HG03558 (cell line): ENCODE results near the gene SMU1.
"Not testable (repeated sequence)": the region's sequence is repeated elsewhere in the genome, so short reads cannot be mapped to it uniquely, and the experiment has no call there.

Experiments used
- ATAC-seq: cut with Tn5 transposase; IDR thresholded peaks from one replicate; pipeline ENCODE4 v1.9.1; 2021; ENCODE audit warnings: moderate number of reproducible peaks; ENCODE audit not compliant: unreplicated experiment; ENCODE audit errors: extremely low read depth

Gene SMU1

GRCh38 chr9:33022303-33022702 lies 54.2 kb downstream of the SMU1 start:
- ATAC-seq = no peak

DNA sequence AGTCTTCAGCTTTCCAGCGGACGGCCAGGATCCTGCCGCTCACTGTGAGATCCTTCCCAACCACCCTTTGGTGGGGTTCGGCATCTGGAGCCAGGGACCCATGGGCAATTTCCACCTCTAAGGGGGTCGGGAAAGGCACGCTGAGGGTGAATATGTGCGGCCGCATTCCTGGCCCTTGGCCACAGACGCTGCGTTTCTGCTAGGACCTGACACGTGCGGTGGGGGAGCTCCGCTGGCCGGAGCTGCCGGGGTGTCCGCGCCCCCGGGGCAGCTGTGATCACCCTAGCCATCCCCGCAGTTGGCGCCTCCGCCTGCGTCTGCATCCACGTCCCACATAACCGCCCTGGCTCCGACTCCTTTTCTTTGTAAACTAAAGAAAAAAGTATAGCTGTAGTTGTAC lies 56.7 kb downstream of the SMU1 start:
- ATAC-seq = no peak

GRCh38 chr9:33017283-33018041 lies 59.0 kb downstream of the SMU1 start:
- ATAC-seq = no peak

GRCh38 chr9:33014665-33015014 lies 61.8 kb downstream of the SMU1 start:
- no peak for ATAC-seq

DNA sequence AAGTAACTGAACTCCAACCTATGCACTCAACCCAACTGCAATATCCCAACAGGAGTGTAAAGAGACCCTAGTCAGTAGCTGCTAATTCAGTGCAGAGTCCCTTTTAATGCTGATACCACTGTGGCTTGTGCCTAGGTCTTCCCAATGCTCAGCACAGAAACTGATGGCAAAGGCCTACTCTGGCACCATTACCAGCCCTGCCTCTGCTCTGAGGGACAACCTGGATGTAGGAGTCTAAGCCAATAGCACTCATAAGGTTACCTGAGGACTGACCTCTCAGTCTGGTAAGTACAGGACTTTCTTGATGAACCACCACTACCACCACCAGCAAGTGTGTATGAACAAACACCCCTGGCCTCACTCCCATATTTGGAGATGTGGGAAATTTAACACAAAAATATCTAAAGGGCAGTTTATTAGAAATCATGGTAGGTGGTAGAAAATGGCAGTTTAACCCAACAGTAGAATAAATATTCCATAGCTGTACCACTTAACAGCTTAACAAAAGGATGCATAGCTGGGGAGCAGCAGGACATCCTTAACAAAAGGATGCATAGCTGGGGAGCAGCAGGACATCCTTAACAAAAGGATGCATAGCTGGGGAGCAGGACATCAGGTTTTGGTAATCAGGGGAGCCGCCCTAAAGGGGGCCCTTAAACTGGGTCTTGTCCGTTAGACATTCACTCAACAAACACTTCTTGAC lies 62.4 kb downstream of the SMU1 start:
- no peak for ATAC-seq

GRCh38 chr9:33012328-33013069 lies 64.0 kb downstream of the SMU1 start:
- ATAC-seq = no peak

- no peak for ATAC-seq
These were observed 64.6 kb downstream of the SMU1 start for GRCh38 chr9:33011831-33012230.

- no peak for ATAC-seq
These were observed 68.7 kb downstream of the SMU1 start for GRCh38 chr9:33007755-33008154.

DNA sequence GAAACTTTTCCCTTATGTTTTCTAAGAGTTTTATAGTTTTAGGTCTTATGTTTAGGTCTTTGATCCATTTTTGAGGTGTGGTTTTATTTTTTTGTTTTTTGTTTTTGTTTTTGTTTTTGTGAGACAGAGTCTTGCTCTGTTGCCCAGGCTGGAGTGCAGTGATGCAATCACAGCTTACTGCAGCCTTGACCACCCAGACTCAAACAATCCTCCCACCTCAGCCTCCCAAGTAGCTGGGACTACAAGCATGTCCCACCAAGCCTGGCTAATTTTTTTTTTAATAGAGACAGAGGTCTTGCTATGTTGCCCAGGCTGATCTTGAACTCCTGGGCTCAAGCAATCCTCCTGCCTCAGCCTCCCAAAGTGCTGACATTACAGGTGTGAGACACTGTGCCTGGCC lies 71.1 kb downstream of the SMU1 start:
- not testable (repeated sequence) for ATAC-seq

DNA sequence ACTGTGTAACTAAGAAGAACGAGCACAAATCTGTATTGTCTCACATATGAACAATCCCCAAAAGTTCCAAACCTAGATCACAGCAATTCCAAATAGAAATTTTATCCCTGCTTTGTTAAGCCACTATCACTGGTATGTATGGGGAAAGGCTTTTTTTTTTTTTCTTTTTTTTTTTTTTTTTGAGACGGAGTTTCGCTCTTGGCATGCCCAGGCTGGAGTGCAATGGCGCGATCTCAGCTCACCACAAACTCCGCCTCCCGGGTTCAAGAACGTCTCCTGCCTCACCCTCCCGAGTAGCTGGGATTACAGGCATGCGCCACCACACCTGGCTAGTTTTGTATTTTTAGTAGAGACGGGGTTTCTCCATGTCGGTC lies 75.8 kb downstream of the SMU1 start:
- not testable (repeated sequence) for ATAC-seq

GRCh38 chr9:32992595-32993238 lies 83.8 kb downstream of the SMU1 start:
- ATAC-seq = no peak

- ATAC-seq = no peak
These were observed 84.4 kb downstream of the SMU1 start for GRCh38 chr9:32991897-32992594.
